Measurements from ENCODE around the gene CYP21A2.

The CYP21A2 gene

GRCh38 chr6:32085759-32086459 lies 47.7 kb downstream of the CYP21A2 start:
- DNase-seq: no peak
- in situ Hi-C loops (cut with HindIII; ENCODE audit: low pct_ligation_motif_present, low sequenced_read_pairs): no loop called here
- no peak overlapping the region for H3K27ac ChIP-seq

GRCh38 chr6:32086661-32087573 lies 48.7 kb downstream of the CYP21A2 start:
- no peak for TF ChIP-seq CTCF (IDR thresholded peaks at IDR 0.05; ENCODE audit: low read depth, low read length, missing control alignments)
- in situ Hi-C loops (cut with HindIII; ENCODE audit: low pct_ligation_motif_present, low sequenced_read_pairs): no loop called here
- Histone ChIP-seq H3K36me3 (replicated peaks) (no peaks in the 10 kb centered on the region), H3K27me3 (replicated peaks) (peaks cover 50% of the 10 kb centered on the region), H3K27ac (no peak overlapping the region), H3K4me3 (ENCODE audit: low read depth, low read length) (no peak overlapping the region)
- DNase-seq: peak; percentile 68

More at GRCh38 chr6:32085759-32086459, 47.7 kb downstream of the CYP21A2 start:
- Histone ChIP-seq H3K4me3 (ENCODE audit: low read depth, low read length) (no peak overlapping the region), H3K36me3 (replicated peaks) (no peaks in the 10 kb centered on the region), H3K27me3 (replicated peaks) (peaks cover 42% of the 10 kb centered on the region)
- no peak for TF ChIP-seq CTCF (IDR thresholded peaks at IDR 0.05; ENCODE audit: low read depth, low read length, missing control alignments)

GRCh38 chr6:32087574-32088486 lies 49.6 kb downstream of the CYP21A2 start:
- Histone ChIP-seq H3K36me3 (replicated peaks) (no peaks in the 10 kb centered on the region), H3K27ac (no peak overlapping the region), H3K4me3 (ENCODE audit: low read depth, low read length) (no peak overlapping the region), H3K27me3 (replicated peaks) (peaks cover 52% of the 10 kb centered on the region)
- DNase-seq: peak; percentile 49
- in situ Hi-C loops (cut with HindIII; ENCODE audit: low pct_ligation_motif_present, low sequenced_read_pairs): no loop called here
- peak; percentile 60 for TF ChIP-seq CTCF (IDR thresholded peaks at IDR 0.05; ENCODE audit: low read depth, low read length, missing control alignments)

GRCh38 chr6:32088487-32089049 lies 50.4 kb downstream of the CYP21A2 start:
- no peaks in the 10 kb centered on the region for H3K36me3 ChIP-seq (replicated peaks)
- no peak for DNase-seq
- TF ChIP-seq CTCF (IDR thresholded peaks at IDR 0.05; ENCODE audit: low read depth, low read length, missing control alignments): no peak
- H3K27ac ChIP-seq: no peak overlapping the region
- peaks cover 52% of the 10 kb centered on the region for H3K27me3 ChIP-seq (replicated peaks)
- no peak overlapping the region for H3K4me3 ChIP-seq (ENCODE audit: low read depth, low read length)
- in situ Hi-C loops (cut with HindIII; ENCODE audit: low pct_ligation_motif_present, low sequenced_read_pairs): no loop called here

- DNase-seq: no peak
- TF ChIP-seq CTCF (IDR thresholded peaks at IDR 0.05; ENCODE audit: low read depth, low read length, missing control alignments): no peak
- Histone ChIP-seq H3K27ac (no peak overlapping the region), H3K4me3 (ENCODE audit: low read depth, low read length) (no peak overlapping the region), H3K27me3 (replicated peaks) (peaks cover 52% of the 10 kb centered on the region), H3K36me3 (replicated peaks) (no peaks in the 10 kb centered on the region)
- in situ Hi-C loops (cut with HindIII; ENCODE audit: low pct_ligation_motif_present, low sequenced_read_pairs): no loop called here
These were observed 51.0 kb downstream of the CYP21A2 start for GRCh38 chr6:32089082-32089828.
